ENCODE measurements around the gene DZIP1.

Gene DZIP1

DNA sequence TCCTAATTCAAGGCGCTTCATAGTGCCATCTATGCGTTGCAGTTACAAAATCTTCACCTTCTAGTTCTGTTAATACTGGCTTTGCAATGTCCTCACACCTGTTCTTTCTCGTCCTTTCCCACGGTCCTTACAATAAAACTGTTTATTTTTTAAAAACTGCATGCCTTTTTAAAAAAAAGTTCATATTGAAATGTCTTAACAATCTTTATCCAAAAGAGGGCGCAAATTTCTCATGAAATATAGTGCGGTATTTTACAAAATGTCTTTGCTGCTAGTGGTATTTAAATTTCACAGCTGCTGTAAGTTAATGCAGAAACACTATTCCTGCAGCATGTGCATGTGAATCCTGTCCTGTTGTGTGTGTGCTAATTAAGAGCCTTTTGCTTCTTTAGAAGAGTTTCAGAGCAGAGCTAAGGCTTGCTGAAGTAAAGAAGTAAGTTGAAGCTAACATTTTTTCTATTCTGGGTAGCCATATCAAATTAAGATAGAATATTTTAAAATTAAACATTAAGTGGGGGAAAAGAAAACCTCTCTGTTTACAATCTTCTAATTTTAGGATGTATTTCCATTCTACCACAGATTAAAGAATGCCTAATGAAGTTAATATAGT lies 107.8 kb downstream of the DZIP1 start:
- H3K9me3 ChIP-seq (ENCODE audit: control insufficient read depth, insufficient read depth, low read length) = no peaks in the 10 kb centered on the region
- peaks cover 11% of the 10 kb centered on the region for H3K4me1 ChIP-seq (ENCODE audit: insufficient read depth, low read length)
- H3K36me3 ChIP-seq (ENCODE audit: insufficient read depth, low read length) = no peaks in the 10 kb centered on the region
- H3K9ac ChIP-seq (ENCODE audit: low read depth, low read length) = no peak overlapping the region

DNA sequence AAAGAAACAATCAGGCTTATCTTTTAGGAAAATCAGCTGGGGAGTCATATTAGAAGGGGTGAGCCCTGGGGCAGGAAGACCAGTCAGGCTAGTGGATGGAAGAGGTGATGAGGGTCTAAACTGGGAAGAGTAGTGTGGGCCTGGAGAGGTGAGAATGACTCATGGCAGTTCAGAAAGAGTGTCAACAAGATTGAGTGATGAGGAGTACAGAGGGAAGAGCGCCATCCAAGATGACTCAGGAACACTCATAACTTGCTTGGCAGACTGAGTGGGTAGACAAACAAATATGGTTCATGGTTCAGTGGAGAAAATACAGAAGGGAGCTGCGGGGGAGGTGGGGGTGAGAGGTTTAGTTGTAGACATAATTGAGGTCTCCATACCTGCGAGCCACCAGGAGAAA lies 109.3 kb downstream of the DZIP1 start:
- H3K36me3 ChIP-seq (ENCODE audit: insufficient read depth, low read length) = no peaks in the 10 kb centered on the region
- H3K9ac ChIP-seq (ENCODE audit: low read depth, low read length) = no peak overlapping the region
- no peaks in the 10 kb centered on the region for H3K9me3 ChIP-seq (ENCODE audit: control insufficient read depth, insufficient read depth, low read length)
- H3K4me1 ChIP-seq (ENCODE audit: insufficient read depth, low read length) = no peaks in the 10 kb centered on the region; the same call in none of the 2 replicates

DNA sequence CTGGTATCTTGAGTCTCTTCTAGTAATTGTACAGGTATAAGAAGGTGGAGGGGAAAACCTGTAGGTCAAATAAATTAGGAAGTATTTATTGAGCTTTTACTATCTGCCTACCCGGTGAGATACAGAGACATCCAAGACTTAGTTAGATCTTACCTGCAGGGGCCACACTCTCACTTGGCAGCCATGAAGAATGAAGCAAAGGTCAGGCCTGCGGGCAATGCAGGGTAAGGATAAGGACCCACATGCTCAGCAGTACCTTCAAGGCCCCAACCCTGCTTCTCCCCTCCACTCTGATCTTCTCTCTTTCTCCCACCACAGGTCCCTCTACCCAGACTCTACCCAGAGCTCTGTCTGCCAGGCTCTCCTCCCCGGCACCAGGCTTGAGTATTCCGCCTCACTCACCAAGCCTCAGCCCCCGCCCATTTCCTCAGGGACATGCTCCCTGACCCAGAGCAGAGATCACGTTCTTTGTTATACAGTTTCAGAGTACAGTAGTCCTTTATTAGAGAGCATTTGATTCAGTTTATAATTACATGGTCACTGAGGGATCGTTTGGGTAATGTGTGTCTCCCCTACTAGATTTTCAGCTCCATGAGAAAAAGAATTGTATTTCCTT lies 110.9 kb downstream of the DZIP1 start:
- Histone ChIP-seq H3K9ac (ENCODE audit: low read depth, low read length) (0 out of 2 replicates have a peak overlapping the region, but pooled peaks have one; percentile 11), H3K4me1 (ENCODE audit: insufficient read depth, low read length) (no peaks in the 10 kb centered on the region; the same call in none of the 2 replicates), H3K9me3 (ENCODE audit: control insufficient read depth, insufficient read depth, low read length) (no peaks in the 10 kb centered on the region), H3K36me3 (ENCODE audit: insufficient read depth, low read length) (no peaks in the 10 kb centered on the region)

DNA sequence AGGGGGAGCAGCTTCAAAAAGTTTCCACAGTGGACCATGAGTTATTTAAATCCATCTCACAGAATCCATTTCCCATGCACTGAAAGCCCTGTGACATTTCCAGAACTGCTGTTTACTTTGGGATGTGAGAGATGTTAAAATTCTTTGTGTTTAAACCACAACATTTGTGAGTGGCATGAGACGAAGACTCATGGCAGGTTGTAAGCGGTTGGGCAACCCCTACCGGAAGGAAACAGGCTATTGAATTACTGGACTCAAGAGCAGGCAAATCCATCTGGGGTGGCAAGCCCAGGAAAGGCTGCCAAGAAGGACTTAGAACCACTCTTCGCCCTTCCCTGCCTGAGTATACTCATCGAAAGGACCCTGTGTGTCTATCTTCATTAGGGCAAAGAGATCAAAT lies 114.3 kb downstream of the DZIP1 start:
- no peaks in the 10 kb centered on the region for H3K9me3 ChIP-seq (ENCODE audit: control insufficient read depth, insufficient read depth, low read length)

More for the DNA sequence above, 114.3 kb downstream of the DZIP1 start:
- no peak overlapping the region for H3K9ac ChIP-seq (ENCODE audit: low read depth, low read length)
- no peaks in the 10 kb centered on the region for H3K36me3 ChIP-seq (ENCODE audit: insufficient read depth, low read length)
- H3K4me1 ChIP-seq (ENCODE audit: insufficient read depth, low read length) = no peaks in the 10 kb centered on the region; the same call in 1 of the 2 replicates

Data from ES-I3 (cell line).